CD4-positive, alpha-beta T cell treated with Interleukin-1 beta for 1 hour (primary cell): ENCODE measurements around the gene DCC.

Source experiments
- DNase-seq, 2 donors: peaks; one replicate each; pipeline ENCODE4 v3.0.0-alpha.2; 2020 to 2022

The DCC gene

GRCh38 chr18:53281406-53281805 lies 941.4 kb downstream of the DCC start:
- no peak for DNase-seq

GRCh38 chr18:53283708-53284107 lies 943.7 kb downstream of the DCC start:
- DNase-seq: no peak

GRCh38 chr18:53305461-53305860 lies 965.5 kb downstream of the DCC start:
- DNase-seq: no peak

GRCh38 chr18:53319628-53320027 lies 979.6 kb downstream of the DCC start:
- no peak for DNase-seq

GRCh38 chr18:53322163-53322562 lies 982.2 kb downstream of the DCC start:
- no peak for DNase-seq

GRCh38 chr18:53324353-53324752 lies 984.4 kb downstream of the DCC start:
- DNase-seq: no peak

GRCh38 chr18:53360501-53361443 lies 1020.8 kb downstream of the DCC start:
- no peak for DNase-seq

GRCh38 chr18:53375621-53376020 lies 1035.6 kb downstream of the DCC start:
- DNase-seq: no peak

GRCh38 chr18:53380063-53380639 lies 1040.2 kb downstream of the DCC start:
- DNase-seq: no peak

GRCh38 chr18:53382870-53383269 lies 1042.9 kb downstream of the DCC start:
- no peak for DNase-seq

- no peak for DNase-seq
Measured at GRCh38 chr18:53385889-53386288, 1045.9 kb downstream of the DCC start.

- DNase-seq: no peak
Measured at GRCh38 chr18:53387581-53387980, 1047.6 kb downstream of the DCC start.

- DNase-seq: no peak
Measured at GRCh38 chr18:53402670-53403069, 1062.7 kb downstream of the DCC start.

GRCh38 chr18:53408271-53408670 lies 1068.3 kb downstream of the DCC start:
- no peak for DNase-seq

- DNase-seq: no peak
Measured at GRCh38 chr18:53411511-53411910, 1071.5 kb downstream of the DCC start.

GRCh38 chr18:53417003-53417402 lies 1077.0 kb downstream of the DCC start:
- DNase-seq: no peak

GRCh38 chr18:53421869-53422268 lies 1081.9 kb downstream of the DCC start:
- DNase-seq: no peak

GRCh38 chr18:53422896-53423295 lies 1082.9 kb downstream of the DCC start:
- no peak for DNase-seq

GRCh38 chr18:53426666-53427184 lies 1086.7 kb downstream of the DCC start:
- no peak for DNase-seq

- DNase-seq: no peak
Measured at GRCh38 chr18:53441761-53442414, 1101.9 kb downstream of the DCC start.

GRCh38 chr18:53442415-53442783 lies 1102.4 kb downstream of the DCC start:
- DNase-seq: no peak

- no peak for DNase-seq
Measured at GRCh38 chr18:53443336-53443735, 1103.3 kb downstream of the DCC start.

GRCh38 chr18:53443831-53444230 lies 1103.8 kb downstream of the DCC start:
- no peak for DNase-seq

GRCh38 chr18:53451902-53452301 lies 1111.9 kb downstream of the DCC start:
- no peak for DNase-seq
